ENCODE data around the gene ZBTB42.

DNA sequence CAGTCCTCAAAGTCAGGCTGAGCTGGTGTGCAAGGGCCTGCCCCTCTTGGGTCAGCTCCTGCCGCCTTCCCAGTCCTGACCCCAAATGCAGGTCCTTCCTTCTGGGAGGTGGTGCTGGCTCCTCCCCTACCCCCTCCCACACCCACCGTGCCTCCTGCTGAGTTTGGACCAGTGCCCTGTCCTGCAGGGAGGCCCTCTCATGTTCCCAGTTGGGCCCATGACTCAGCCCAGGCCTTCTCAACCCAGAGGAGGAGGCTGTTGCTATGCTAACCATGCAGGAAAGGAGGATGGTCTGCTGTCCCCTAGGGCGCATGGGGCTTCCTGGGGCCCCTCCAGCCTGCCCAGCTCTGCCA, 4.4 kb downstream of the ZBTB42 start:
- TF ChIP-seq, protein P1, sequence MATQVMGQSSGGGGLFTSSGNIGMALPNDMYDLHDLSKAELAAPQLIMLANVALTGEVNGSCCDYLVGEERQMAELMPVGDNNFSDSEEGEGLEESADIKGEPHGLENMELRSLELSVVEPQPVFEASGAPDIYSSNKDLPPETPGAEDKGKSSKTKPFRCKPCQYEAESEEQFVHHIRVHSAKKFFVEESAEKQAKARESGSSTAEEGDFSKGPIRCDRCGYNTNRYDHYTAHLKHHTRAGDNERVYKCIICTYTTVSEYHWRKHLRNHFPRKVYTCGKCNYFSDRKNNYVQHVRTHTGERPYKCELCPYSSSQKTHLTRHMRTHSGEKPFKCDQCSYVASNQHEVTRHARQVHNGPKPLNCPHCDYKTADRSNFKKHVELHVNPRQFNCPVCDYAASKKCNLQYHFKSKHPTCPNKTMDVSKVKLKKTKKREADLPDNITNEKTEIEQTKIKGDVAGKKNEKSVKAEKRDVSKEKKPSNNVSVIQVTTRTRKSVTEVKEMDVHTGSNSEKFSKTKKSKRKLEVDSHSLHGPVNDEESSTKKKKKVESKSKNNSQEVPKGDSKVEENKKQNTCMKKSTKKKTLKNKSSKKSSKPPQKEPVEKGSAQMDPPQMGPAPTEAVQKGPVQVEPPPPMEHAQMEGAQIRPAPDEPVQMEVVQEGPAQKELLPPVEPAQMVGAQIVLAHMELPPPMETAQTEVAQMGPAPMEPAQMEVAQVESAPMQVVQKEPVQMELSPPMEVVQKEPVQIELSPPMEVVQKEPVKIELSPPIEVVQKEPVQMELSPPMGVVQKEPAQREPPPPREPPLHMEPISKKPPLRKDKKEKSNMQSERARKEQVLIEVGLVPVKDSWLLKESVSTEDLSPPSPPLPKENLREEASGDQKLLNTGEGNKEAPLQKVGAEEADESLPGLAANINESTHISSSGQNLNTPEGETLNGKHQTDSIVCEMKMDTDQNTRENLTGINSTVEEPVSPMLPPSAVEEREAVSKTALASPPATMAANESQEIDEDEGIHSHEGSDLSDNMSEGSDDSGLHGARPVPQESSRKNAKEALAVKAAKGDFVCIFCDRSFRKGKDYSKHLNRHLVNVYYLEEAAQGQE (IDR thresholded peaks at IDR 0.05; ENCODE audit: insufficient read depth in 1 of 2, low read depth in 2 of 2, low read length in 2 of 2): no peak
- TF ChIP-seq POLR2AphosphoS5 (IDR thresholded peaks at IDR 0.05; ENCODE audit: low read depth, low read length) (no peak), TAF1 (IDR thresholded peaks at IDR 0.05; ENCODE audit: borderline replicate concordance, insufficient read depth, low read length) (no peak), SIN3A (IDR thresholded peaks at IDR 0.05; ENCODE audit: borderline replicate concordance, insufficient read depth, low read length) (no peak)
